NCI-H128 (cell line): ENCODE data around the gene PLB1.
"Not testable (repeated sequence)": the region's sequence is repeated elsewhere in the genome, so short reads cannot be mapped to it uniquely, and the experiment has no call there.

Experiments used
- DNase-seq: peaks from one replicate; lab custom pipeline; 2025; ENCODE audit not compliant: unreplicated experiment; lab: John Stamatoyannopoulos, UW

Gene PLB1

DNA sequence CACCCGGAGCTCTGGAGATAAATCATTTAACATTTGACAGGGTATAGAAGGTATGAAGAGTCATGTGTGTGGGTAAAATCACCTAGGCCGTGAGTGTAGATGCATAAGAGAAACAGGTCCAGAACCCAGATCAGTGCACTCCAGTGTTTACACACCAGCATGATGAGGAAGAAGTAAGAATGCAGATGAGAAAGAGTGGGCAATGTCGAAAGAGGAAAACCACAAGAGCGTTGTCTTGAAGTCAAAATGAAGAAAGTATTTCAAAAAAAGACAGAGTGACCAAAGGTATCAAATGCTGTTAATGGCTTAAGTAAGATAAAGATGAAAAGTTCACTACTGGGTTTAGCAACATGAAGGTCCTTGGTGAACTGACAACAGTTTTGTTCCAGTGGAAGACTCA lies 32.0 kb upstream of the PLB1 start:
- DNase-seq = no peak

DNA sequence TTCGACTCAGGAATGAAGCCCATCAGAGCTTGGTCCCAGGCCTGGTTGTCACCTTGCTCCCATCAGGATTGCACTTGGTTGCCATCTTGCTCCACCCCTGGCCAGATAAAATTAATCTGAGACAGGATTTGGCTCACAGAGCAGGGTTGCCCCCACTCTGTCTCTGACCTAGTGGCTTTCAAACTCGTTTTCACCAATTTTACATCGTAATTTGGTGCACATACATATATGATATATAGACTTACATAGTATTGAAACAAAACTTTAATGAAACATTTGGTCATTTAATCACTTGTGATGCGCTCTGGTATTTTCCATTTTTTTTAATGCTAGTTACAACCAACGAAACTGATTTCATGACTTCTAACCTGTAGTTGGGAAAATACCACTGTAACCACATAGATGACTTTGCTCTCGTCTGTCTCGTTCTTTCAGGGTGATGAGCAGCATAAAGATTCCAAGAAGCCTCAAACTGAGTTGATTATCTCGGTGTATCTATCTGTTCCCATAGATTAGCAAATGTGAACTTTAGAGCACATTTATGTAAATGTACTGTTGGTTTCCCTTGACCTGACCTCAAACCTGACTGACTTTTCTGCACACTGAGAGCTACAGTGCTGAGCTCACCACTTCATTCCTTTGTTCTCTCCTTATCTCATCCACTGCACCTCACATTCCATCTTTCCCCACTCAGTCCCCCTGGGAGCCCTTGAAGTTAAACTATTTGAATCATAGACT lies 30.5 kb upstream of the PLB1 start:
- no peak for DNase-seq

DNA sequence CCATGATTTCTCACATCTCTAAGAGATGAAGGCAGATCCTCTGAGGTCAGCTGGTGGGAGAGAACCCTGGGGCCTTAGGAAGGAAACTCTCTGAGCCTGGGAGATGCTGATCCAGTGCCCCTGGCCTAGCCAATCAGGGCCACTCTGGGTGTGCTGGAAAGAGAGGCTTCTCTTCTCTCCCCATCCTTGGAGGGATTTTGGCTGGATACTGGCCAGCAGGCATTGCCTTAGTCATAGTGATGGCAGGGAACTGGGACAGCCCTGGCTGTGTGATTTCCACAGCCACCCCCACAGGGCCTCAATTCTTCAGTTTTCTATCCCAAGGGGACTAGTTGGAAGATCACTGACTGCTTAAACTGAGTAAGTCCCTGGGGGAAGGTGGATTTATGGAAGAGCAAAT lies 26.6 kb upstream of the PLB1 start:
- DNase-seq = no peak

DNA sequence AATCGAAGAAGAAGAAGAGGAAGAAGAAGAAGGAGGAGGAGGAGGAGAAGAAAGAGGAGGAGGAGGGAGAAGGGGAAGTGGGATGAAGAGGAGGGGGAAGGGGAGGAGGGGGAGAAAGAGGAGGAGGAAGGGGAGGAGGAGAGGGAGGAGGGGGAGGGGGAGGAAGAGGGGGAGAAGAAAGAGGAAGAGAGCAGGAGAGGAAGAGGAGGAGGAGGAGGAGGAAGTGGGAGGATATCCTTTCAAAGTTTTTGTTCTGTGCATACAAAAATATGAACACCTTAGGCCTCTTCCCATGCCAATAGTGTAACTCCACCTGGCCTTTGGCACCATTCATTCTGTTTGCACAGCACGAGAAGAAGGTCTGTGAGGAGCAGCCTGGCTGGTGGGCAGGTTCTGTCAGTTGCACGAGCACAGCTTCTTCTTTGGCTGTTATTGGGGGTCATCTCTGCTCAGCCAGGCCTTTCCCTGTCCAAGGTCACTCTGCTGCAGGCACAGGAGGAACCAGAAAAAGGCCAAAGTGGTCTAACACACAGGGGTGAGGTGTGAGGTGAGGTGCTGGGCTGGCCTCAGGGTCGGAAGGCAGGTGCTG lies 25.8 kb upstream of the PLB1 start:
- no peak for DNase-seq

DNA sequence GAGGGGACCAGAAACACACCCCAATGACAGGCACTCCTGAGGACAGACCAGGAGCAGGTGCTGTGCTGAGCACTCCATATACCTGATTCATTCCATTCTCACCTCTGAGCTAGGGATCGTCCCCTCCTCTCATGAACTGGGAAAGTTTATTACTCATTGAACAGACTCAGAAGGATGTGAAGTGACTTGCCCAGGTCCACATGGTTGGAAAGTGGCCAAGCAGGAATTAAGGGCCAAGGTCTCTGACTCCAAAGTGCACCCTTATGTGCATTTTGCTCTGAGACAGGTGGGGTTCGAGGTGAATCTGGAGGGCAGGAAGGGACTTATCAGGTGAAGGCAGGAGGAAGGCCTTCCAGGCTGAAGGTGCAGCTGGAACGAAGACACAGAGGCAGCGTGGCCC lies 25.1 kb upstream of the PLB1 start:
- no peak for DNase-seq

DNA sequence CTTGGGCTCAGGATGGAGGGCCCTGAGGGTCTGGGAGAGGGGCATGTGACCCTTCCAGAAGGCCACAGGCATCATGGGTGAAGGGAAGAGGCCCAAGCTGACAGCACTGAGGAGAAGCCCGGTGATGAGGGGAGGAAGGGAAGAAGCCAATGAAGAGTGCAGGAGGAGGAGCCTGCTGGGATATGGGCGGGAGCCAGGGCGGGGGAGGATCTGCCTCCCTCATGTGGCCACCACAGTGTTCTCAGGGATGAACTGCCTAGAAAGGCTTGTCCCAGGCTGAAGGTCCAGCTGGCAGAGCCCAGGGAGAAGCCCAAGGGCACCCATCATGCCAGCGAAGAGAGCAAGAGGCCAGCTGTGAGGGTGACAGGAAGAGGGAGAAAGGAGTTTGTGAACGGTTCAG lies 24.6 kb upstream of the PLB1 start:
- no peak for DNase-seq

DNA sequence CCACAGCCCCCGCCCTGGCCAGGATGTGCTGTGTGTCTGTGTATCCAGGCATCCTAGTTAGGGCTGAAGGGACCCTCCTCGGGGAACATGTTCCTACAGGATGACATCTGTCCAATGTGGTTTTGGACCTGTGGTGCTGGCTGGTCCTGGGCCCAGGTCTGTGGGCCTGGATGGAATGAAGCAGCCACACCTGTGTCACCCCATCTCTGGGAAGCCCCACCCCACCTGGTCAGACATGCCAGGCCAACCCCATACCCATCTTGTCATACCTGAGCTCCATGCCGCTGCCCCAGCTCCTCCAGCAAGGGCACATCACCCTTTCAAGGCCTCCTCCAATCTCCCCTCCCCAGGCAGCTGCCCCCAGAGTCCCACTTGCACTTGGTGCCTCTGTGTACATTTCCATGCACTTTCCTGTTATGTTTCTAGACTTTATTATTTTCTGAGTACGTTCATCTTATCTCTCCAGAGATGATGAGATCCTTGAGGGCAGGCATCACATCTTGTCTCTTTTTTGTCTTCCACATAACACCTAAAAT lies 24.1 kb upstream of the PLB1 start:
- no peak for DNase-seq

DNA sequence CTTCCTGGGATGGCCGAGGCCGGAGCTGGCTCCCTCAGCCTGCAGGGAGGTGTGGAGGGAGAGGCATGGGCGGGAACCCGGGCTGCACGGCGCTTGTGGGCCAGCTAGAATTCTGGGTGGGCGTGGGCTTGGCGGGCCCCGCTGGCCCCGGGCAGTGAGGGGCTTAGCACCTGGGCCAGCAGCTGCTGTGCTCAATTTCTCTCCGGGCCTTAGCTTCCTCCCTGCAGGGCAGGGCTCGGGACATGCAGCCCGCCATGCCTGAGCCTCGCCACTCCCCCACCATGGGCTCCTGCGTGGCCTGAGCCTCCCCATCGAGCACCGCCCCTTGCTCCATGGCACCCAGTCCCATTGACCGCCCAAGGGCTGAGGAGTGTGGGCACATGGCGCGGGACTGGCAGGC lies 23.2 kb upstream of the PLB1 start:
- DNase-seq = not testable (repeated sequence)

DNA sequence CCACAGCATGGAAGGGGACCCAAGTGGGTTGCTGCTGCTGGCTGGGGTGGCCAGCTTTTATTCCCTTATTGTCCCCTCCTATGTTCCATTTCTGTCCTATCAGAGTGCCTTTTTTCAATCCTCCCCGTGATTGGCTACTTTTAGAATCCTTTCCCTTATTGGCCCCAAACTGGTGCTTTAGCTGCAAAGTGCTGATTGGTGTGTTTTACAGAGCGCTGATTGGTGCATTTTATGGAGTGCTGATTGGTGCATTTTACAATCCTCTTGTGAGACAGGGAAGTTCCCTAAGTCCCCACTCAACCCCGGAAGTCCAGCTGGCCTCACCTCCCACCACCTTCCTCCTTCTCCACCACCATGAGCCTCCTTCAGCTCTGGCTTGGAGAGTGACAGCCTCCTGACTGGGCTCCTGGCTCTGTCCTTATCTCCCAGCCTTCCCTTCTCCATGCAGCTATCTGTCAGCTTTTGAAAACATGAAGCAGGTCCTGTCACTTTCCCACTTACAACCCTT lies 20.7 kb upstream of the PLB1 start:
- DNase-seq = no peak

DNA sequence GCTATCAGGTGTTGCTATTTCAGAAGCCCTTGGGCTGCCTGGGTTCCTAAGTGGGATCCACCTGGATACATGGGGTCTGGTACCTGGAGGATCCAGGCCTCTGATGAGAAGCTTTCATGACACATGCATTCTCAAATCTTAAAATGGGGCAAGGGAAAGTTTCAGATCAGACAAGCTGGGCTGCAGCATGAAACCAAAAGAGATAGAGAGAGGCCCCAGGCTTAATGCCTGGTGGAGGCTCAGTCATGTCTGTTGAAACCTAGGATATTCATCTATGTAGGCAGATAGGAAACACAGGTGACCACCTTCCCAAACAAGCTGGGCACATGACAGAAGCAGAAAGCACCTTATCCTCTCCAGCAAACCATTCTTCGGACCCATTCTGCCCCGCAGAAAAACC lies 18.8 kb upstream of the PLB1 start:
- DNase-seq = no peak

DNA sequence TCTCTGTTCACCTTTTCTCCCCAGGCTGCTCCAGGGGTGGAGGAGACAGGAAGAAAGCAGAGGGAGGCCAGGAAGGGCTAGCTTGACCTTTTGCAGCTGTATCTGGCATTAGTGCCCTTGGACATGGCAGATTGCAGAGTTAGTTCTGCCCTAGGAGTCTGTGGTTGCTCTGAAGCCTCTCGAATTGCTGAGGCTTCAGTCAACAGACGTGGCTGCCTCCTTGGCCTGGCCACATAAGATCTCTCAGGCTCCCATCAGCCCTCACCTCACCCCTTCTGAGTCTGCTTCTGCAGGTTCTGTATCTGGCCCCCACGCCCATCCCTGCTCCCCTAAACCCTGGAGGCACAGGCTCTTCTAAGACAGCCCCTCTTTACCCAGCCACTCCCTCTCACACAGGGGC lies 18.2 kb upstream of the PLB1 start:
- no peak for DNase-seq

DNA sequence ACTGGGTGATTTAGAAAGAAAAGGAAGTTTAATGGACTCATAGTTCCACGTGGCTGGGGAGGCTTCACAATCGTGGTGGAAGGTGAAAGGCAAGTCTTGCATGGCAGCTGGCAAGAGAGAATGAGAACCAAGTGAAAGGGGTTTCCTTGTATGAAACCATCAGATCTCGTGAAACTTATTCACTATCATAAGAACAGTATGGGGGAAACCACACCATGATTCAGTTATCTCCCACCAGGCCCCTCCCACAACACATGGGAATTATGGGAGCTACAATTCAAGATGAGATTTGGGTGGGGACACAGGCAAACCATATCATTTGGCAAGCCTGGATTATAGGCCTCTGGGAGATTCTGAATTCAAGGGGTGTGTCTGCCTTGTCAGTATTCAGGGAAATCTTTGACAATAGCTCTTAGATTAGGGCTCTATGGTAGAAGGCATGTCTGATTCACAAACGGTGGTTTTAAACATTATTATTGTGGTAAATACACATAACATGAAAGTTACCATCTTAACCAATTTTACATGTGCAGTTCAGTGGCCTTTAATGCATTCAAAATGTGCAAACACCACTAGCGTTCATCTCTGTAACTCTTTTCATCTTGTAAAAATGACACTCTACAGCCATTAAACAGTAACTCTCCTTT lies 15.3 kb upstream of the PLB1 start:
- no peak for DNase-seq

DNA sequence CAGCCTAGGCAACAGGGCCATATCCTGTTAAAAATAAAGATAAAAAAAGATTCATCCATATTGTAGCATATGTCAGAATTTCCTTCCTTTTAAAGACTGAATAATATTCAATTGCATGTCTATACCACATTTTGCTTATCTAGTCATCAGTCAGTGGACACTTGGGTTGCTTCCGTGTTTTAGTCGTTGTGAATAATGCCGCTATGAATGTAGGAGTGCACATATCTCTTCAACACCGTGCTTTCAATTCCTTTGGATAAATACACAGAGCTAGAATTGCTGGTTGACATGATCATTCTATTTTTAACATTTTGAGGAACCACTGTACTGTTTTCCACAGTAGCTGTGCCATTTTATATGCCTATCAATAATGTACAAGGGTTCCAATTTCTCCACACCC lies 14.0 kb upstream of the PLB1 start:
- no peak for DNase-seq

DNA sequence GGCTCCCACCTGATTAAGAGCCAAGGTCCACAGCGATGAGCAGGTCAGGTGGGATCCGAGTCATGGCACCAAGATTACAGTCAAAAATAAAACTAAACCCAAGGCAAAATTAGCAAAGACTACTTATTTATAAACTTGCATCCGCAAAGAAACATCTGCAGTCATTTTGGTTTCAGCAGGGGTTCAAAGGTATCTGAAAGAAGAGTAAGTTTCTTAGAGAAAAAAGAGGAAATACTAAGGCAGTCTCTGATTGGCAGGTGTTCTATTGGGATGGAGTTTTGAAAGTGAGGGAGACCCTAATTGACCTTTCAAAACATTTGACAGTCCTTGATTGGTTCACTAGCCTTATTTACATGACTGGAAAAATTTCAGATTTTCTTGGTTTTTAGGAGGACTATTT lies 11.0 kb upstream of the PLB1 start:
- no peak for DNase-seq

DNA sequence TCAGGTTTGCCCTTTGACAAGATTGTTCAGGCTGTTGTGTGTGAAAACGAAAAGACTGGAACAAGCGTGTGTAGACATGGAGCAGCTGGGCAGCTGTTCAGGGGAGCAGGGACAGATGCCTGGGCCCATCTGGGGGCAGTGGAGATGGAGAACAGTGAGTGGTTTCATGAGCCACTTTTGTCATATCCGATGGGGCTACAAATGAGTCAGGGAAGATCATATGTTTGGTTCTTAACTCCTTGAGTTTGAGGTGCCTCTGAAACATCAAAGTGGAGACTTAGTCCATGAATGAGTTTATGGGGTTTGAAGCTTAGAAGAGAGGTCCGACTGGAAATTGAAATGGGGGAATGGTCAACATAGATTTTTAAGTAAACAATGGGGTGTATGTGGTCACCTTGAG lies 9.3 kb upstream of the PLB1 start:
- DNase-seq = no peak

DNA sequence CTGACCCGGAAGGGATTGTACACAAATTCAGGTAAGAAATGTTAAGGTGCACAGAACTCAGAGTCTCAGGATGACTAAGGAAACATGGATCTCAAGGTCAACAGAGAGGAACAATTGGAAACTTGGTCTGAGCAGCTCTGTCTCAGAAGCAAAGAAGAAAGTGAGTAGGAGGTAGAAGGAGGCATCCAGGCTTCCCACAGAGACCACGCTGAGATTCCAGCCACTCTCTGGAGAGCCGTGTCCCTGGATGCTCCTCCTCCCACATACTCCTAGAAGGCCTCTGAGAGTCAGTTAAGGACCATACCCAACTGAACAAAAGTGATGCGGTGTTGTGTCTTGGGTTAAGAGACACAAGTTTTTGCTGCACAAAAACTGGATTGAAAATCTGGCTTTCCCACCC lies 8.6 kb upstream of the PLB1 start:
- DNase-seq = no peak

DNA sequence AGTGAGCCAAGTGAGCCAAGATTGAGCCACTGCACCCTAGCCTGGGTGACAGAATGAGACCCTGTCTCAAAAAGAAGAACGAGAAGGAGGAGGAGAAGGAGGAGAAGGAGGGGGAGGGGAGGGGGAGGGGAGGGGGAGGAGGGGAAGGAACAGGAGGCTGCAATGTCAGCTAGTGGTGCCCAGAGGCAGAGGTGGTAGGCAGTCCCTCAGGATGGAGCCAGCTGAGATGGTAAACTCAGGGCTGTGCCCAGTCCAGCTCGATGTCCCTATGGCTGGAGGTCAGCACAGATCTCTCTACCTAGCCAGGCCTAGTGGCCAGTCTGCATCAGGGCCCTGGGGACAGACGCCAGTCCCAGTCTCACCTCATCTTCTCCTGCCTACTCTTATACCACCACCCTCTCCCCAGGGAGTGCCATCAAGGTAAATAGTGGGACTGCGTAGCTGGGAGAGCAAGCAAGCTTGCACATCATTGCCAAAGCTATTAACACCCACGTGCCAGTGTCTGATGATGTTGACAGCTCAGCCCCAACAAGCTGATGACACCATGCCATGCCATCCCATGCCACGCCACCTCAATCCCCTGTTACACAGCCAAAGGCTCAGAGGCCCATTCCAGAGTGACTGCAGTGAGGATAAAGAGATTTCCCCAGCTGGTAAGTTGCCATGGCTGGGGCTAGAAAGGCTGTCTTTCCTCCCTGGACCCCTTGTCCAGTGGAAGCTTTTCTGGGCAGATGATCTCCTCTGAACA lies 7.6 kb upstream of the PLB1 start:
- no peak for DNase-seq

DNA sequence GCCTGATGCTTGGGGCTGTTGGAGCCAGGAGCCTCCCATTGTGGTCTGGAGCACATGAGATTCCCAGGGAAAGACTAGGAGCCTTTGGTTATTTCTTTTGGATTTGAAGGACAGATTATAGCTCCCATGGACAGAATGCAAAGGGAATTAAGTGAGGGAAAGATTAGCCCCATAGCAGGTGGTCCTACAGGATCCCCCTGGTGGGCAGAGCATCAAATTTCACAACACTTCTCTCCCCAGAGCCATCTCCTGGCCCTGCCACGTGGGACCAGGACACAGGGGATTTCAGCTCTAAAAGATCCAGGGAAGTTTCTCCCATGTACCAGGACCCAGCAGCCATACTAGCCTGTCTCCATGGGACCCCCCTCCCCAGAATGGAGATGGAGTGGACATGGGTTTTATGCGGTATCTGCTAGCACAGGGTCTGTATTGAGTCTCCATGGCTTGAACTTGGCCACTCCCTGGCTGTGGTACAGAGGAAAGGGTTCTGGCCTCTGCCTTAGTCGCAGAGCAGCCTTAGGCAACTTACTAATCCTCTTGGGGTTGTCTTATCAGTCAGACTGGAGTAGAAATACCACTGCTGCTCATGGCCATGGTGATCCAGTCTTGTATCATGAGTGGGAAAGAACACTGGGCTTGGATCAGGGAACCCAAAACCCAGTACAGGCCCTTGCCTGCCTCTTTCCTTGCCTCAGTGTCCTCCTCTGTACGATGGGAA lies 6.8 kb upstream of the PLB1 start:
- no peak for DNase-seq

DNA sequence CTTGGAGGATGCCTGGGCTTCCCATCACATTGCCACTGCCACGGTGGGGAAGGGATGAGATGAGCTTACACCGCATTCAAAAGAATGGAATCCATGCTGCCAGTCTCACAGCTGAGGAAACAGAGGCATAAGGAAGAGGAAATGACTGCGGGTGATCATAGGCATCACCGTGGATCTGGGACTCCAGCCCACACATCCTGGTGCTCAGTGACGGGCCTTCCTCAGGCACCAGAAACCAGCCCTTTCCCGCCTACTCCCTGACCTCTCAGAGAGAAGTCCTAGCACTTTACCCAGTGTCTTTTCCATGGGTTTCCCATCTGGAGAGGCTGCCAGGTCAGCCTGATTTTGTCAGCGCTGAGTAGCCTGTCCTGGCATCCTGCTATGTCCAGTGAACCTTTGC lies 5.3 kb upstream of the PLB1 start:
- DNase-seq = no peak

DNA sequence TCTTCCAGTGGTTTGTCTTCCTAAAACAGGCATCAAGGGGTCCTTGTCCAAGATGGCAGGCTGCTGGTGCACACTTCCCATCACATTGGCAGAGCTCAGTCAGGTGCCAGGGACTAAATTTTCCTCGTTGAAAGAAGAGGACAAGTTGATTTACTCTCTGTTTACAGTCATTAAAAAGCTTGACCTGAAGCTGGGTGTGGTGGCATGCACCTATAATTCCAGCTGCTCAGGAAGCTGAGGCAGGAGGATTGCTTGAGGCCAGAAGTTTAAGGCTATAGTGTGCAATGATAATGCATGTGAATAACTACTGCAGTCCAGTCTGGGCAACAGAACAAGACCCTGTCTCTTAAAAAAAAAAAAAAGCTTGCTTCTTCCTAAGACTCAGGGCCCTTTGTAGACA lies 3.6 kb upstream of the PLB1 start:
- DNase-seq = no peak

DNA sequence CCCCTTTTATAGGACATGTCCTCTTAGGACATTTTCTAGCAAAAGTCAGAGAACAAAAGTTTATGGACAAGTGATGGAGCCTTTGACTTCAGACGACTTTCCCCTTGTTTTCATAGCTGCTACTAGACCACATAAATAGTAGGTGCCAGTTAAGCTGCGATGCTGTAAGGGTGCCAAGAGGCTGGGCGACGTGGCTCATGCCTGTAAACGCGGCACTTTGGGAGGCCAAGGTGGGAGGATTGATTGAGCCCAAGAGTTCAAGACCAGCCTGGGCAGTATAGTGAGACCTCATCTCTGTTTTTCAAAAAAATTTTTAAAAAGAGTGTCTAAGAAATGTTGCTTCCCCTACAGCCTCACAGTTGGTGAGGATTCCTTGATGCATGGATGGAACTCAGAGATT lies 2.2 kb upstream of the PLB1 start:
- DNase-seq = no peak
